ENCODE results near the gene GHRH.

The GHRH gene

DNA sequence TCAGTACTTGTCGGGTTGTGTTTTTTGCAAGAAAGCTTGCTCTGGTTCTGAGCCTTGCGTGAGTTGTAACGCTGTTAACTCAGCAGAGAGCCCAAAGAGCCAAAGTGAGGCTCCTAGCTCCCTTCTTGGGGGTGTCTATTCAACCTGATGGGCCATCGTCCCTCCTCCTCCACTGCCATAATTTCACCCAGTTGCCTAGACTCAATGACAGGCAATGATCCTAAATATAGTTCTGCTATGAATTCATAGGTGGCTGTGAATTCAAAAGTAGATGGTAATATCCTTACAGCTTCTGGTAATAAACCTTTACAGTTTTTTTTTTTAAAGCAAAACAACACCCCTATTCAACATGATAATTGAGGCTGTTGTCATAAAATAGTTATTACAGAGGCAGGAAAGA, 39.5 kb downstream of the GHRH start:
- no peak for TF ChIP-seq JUND (IDR thresholded peaks at IDR 0.05; ENCODE audit: low read depth)
- no peak for DNase-seq (ENCODE audit: low read depth in 1 of 2, low spot score in 1 of 2)
- in situ Hi-C loops (cut with HindIII; ENCODE audit: low pct_unique_long_range_greater_than_20kb, low sequenced_read_pairs), result no loop called here

DNA sequence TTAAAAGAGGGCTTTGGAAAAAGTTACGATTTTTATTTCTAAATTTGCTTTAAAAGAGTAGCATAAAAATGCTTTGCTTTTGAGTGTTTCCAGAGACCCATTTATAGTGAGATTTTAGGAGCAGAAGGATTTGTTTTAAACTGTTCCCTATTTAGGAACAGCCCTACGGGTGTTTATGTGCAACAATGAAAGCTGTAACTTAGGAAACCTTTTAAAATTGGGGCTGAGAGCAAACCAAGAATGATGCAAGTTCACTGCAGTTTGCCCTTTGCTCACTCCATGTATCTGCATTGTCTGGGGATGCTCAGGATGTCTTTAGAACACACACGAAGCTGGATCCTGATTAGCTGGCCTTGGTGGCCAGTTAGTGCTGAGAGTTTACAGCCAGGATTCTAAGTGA, 40.9 kb downstream of the GHRH start:
- DNase-seq (ENCODE audit: low read depth in 1 of 2, low spot score in 1 of 2), result no peak
- TF ChIP-seq JUND (IDR thresholded peaks at IDR 0.05; ENCODE audit: low read depth), result no peak
- in situ Hi-C loops (cut with HindIII; ENCODE audit: low pct_unique_long_range_greater_than_20kb, low sequenced_read_pairs), result no loop called here

DNA sequence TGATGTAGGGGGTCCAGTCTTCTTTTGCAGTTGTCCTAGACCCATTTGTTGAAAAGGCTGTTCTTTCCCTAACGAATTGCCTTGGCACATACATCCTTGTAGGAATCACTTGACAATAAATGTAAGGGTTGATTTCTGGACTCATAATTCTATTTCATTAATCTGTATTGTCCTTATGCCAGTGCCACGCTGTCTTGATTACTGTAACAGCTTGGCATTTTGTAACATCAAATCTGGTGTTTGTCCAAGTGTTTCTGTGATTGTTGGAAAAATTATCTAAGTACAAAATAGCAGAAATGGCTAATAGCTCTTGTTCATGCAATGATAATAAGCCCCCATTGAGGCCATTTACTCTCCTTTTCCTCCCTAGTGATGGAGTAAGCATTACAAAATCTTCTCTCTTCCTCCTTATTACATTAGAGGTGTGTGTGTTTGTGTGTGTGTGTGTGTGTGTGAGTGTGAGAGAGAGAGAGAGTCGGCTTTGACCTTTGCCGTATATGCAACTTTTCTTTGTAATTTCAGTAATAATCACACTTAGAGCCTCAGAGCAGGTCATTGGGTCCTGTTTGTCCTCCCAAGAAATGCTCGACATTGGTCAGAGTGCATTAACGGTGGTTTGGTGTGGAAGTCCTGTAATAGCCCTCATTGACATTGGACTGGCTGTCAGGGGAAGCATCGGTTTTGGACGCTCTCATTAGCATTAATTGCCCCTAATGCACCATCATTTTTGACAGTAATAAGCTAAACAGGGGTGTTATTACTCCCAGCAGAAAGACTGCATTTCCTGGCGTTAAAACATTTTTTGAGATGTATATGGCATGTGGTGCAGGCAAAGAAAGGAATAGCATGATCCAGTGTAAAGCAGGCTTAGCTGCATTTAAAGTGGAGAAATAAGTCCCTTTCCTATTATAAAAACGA, 41.6 kb downstream of the GHRH start:
- in situ Hi-C loops (cut with HindIII; ENCODE audit: low pct_unique_long_range_greater_than_20kb, low sequenced_read_pairs), result no loop called here
- no peak for TF ChIP-seq JUND (IDR thresholded peaks at IDR 0.05; ENCODE audit: low read depth)
- DNase-seq (ENCODE audit: low read depth in 1 of 2, low spot score in 1 of 2), result no peak

DNA sequence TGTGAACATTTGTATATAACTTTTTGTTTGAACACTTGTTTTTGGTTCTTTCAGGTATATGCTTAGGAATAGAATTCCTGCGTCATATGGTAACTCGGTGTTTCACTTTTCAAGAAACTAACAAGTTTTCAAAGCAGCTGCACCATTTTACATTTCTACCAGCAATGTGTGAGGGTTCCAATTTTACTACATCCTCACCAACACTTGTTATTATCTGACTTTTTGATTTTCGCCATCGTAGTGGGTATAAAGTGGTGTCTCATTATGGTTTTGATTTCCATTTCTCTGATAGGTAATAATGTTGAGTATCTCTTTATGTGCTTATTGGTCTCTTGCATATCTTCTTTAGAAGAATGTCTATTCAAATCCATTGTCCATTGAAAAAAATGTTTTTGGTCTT, 42.6 kb downstream of the GHRH start:
- in situ Hi-C loops (cut with HindIII; ENCODE audit: low pct_unique_long_range_greater_than_20kb, low sequenced_read_pairs), result no loop called here
- DNase-seq (ENCODE audit: low read depth in 1 of 2, low spot score in 1 of 2), result no peak
- TF ChIP-seq JUND (IDR thresholded peaks at IDR 0.05; ENCODE audit: low read depth), result no peak

DNA sequence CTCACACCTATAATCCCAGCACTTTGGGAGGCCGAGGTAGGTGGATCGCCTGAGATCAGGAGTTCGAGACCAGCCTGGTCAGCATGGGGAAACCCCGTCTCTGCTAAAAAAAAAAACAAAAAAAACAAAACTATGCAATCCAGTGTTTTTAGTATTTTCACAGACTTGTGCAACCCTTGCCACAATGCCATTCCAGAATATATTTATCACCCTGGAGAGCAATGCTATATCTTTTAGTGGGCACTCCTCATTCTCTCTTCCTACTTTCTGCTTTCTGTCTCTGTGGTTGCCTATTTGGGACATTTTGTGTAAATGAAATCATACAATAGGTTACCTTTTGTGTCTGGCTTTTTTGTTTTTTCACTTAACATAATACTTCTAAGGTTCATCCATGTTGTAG, 43.2 kb downstream of the GHRH start:
- DNase-seq (ENCODE audit: low read depth in 1 of 2, low spot score in 1 of 2), result no peak
- no peak for TF ChIP-seq JUND (IDR thresholded peaks at IDR 0.05; ENCODE audit: low read depth)
- in situ Hi-C loops (cut with HindIII; ENCODE audit: low pct_unique_long_range_greater_than_20kb, low sequenced_read_pairs), result no loop called here

DNA sequence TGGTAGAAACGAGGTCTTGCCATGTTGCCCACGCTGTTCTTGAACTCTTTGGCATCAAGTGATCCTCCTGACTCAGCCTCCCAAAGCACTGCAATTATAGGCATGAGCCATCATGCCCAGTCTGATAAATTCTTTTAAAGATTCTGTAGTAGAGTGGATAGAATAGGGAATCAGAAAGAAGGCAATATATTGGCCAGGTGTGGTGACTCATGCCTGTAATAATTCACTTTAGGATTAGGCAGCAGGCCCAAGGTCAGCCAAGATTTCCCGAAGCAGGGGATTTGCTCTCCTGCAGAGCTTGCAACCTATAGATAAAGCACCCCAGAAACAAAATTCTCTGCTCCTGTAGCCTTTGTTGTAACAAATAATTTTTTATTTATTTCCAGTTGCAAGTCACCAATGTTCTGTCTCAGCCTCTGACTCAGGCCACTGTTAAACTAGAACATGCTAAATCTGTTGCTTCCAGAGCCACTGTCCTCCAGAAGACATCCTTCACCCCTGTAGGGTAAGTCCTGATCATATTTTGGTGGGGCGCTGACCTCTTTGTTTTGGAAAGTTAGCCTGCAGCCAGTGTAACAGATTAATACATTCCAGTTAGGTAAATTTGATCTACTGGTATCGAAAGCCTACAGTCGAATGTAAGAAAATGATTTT, 51.8 kb downstream of the GHRH start:
- in situ Hi-C loops (cut with HindIII; ENCODE audit: low pct_unique_long_range_greater_than_20kb, low sequenced_read_pairs), result no loop called here
- DNase-seq (ENCODE audit: low read depth in 1 of 2, low spot score in 1 of 2), result no peak
- TF ChIP-seq JUND (IDR thresholded peaks at IDR 0.05; ENCODE audit: low read depth), result no peak

DNA sequence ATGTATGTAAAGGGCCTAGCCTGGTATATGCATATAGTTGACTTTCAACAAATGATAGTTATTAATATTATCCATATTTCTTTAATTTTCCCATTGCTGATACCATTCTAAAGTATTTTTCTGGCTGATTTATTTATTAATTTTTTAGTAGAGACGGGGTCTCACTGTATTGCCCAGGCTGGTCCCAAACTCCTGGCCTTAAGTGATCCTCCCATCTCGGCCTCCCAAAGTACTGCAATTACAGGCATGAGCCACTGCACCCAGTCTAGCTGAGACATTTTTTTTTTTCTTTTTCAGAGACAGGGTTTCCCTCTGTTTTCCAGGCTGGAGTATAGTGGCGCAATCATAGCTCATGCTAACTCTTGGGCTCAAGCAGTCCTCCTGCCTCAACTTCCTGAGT, 52.4 kb downstream of the GHRH start:
- TF ChIP-seq JUND (IDR thresholded peaks at IDR 0.05; ENCODE audit: low read depth), result no peak
- no peak for DNase-seq (ENCODE audit: low read depth in 1 of 2, low spot score in 1 of 2)
- in situ Hi-C loops (cut with HindIII; ENCODE audit: low pct_unique_long_range_greater_than_20kb, low sequenced_read_pairs), result no loop called here

DNA sequence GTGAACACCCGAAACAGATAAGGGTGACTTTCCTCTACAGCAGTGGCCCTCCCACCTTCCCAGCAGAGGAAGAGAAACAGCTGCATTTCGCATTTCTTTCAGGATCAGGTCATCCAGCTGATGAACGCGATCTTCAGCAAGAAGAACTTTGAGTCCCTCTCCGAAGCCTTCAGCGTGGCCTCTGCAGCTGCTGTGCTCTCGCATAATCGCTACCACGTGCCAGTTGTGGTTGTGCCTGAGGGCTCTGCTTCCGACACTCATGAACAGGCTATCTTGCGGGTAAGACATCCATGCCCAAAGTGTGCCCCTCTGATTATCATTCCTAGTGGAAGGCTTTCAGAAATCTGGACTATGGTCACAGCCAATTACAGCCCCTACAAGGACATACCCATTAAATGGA, 54.4 kb downstream of the GHRH start:
- TF ChIP-seq JUND (IDR thresholded peaks at IDR 0.05; ENCODE audit: low read depth), result no peak
- DNase-seq (ENCODE audit: low read depth in 1 of 2, low spot score in 1 of 2), result no peak
- in situ Hi-C loops (cut with HindIII; ENCODE audit: low pct_unique_long_range_greater_than_20kb, low sequenced_read_pairs), result no loop called here

DNA sequence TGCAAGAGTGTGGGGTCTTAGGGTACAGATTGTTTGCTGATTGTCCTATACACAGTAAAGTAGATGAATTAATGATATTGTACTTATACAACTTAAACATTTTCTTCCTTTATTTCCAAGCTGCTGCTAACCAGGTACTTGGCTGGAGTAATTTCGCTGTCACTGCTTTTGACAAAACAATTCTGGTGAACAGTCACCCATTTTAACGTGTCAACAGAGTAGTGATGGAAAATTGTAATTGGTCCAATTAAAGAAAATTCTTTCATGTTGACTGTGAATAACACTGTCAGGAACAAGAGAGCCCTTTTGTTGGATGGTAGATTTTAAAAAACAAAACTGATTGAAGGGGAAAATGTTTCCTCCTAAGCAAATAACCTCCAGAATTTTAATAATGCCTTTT, 55.8 kb downstream of the GHRH start:
- DNase-seq (ENCODE audit: low read depth in 1 of 2, low spot score in 1 of 2), result no peak
- no peak for TF ChIP-seq JUND (IDR thresholded peaks at IDR 0.05; ENCODE audit: low read depth)
- in situ Hi-C loops (cut with HindIII; ENCODE audit: low pct_unique_long_range_greater_than_20kb, low sequenced_read_pairs), result no loop called here

DNA sequence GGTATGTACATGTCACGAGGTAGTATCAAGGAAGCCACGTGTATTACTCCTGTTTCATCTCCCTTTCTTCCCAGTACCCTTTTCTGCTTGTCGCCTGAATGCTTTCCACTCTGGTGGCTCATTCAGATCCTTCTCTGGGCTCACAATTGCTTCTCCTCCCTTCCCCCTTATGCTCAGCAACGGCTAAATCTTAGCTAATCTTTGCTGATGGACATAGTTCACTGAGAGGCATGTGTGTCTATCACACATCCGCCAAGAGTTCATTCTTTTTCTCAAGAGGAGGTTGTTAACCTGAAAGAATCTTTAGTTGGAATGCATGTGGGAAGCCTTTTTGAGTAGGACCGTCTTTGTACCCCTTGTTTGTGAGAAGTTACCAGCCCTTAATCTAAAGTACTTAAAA, 56.5 kb downstream of the GHRH start:
- in situ Hi-C loops (cut with HindIII; ENCODE audit: low pct_unique_long_range_greater_than_20kb, low sequenced_read_pairs), result no loop called here
- TF ChIP-seq JUND (IDR thresholded peaks at IDR 0.05; ENCODE audit: low read depth), result no peak

DNA sequence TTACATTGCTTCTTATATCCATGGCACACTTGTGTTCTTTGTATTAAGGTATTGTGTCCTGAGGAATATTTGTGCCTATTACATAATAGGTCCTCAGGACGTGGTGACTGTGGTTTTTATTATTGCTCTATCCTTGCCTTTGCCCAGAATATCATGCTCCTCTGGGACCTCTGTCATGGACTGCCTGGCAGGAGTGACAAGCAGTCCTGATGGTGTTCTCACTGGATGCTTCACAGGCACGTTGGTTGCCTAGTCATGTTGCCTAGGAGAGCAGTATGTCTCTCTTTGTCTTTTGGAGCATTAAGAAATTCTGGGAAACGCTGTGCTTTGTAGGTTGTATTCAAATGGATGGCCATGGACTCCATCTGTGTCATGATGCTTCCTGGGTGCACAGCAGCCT, 57.6 kb downstream of the GHRH start:
- in situ Hi-C loops (cut with HindIII; ENCODE audit: low pct_unique_long_range_greater_than_20kb, low sequenced_read_pairs), result no loop called here
- TF ChIP-seq JUND (IDR thresholded peaks at IDR 0.05; ENCODE audit: low read depth), result no peak
- DNase-seq (ENCODE audit: low read depth in 1 of 2, low spot score in 1 of 2), result no peak

More for the DNA sequence above, 56.5 kb downstream of the GHRH start:
- DNase-seq (ENCODE audit: low read depth in 1 of 2, low spot score in 1 of 2), result no peak

DNA sequence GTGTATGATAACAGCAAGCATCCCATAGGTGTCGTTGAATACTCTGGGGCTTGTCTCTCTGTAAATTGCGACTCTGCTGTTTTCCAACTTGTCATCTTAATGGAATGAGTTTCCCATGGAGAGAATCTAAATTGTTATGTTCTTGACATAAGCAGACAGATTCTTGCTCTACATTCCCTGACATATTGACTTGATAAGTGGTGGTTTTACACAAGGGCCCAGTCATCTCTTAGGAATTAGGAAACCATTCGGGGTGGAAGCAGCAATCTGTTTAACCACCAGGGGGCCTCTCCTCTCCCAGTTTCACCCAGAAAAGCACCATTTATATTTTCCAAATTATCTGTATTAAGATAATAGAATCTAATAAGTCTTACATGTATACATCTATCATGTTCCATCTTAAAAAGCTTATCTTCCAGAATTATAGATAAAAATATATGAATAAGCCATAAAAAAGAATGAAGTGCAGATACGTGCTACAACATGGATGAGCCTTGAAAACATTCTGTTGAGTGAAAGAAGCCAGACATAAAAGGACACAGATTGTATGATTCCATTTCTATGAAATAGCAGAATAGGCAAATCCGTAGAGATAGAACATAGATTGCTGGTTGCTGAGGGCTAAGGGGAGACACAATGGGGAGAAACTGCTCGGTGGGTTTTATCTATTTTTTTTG, 59.2 kb downstream of the GHRH start:
- TF ChIP-seq JUND (IDR thresholded peaks at IDR 0.05; ENCODE audit: low read depth), result no peak
- in situ Hi-C loops (cut with HindIII; ENCODE audit: low pct_unique_long_range_greater_than_20kb, low sequenced_read_pairs), result no loop called here
- peak; percentile 35 to 57 for DNase-seq (ENCODE audit: low read depth in 1 of 2, low spot score in 1 of 2)

DNA sequence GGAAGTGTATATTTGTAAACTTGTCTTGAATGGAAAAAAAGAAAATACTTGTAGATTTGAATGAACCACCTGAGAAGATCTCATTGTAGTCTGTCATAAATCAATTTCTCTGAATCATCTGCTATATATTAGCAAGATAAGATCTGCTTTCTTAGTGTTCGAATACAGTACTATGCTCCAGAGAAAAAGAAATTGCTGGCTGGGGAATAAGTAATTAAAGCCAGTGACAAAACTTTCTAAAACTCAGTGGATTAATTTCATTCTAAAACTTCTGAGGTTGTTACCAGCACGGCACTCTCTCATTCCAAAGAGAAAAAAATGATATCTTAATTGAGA, 59.8 kb downstream of the GHRH start:
- no peak for TF ChIP-seq JUND (IDR thresholded peaks at IDR 0.05; ENCODE audit: low read depth)
- in situ Hi-C loops (cut with HindIII; ENCODE audit: low pct_unique_long_range_greater_than_20kb, low sequenced_read_pairs), result no loop called here
- no peak for DNase-seq (ENCODE audit: low read depth in 1 of 2, low spot score in 1 of 2)

All from T47D (cell line).